SIG-M5 (cell line): ENCODE data around the gene ALPL.

Experiments used
- DNase-seq: peaks from one replicate; lab custom pipeline; 2025; lab: John Stamatoyannopoulos, UW

Gene ALPL

DNA sequence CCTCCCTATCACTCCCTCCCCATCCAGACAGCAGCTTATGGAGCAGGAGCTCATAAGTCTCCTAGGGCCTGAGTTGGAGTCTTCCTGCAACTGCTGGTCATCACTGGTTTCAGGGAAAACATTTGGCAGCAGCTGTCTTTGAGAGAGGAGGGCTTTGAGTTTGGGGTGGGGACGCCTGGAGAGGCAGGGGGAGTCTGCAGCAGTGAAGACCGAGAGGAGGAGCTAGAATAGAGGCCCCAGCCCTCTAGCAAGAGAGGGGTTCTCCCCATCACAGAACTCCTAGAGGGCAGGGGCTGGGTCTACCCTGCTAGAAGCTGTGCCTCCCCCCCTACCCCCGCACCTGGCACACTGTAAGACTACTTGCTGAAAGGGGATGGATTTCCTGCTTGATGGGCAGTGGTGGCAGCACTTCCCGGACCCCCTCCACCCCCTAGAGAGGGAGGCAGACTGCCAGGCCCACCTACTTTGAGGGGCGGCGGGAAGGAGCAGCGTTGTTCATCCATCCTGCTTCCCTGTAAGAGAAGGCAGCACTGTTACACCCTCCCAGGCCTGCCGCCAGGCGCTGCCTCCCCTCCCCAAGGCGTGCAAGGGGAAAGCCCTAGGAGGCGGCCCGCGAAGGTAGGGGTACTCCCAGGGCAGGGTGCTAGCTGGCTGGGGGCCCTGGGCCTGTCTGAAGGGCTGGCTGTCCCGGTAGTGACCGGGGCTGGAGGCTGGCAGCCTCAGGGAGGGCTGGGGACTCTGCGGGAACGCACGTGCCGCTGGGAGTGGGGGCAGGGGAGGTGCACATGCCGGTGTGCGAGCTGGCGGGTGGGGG is 109.5 kb downstream of the ALPL start:
- DNase-seq: no peak

DNA sequence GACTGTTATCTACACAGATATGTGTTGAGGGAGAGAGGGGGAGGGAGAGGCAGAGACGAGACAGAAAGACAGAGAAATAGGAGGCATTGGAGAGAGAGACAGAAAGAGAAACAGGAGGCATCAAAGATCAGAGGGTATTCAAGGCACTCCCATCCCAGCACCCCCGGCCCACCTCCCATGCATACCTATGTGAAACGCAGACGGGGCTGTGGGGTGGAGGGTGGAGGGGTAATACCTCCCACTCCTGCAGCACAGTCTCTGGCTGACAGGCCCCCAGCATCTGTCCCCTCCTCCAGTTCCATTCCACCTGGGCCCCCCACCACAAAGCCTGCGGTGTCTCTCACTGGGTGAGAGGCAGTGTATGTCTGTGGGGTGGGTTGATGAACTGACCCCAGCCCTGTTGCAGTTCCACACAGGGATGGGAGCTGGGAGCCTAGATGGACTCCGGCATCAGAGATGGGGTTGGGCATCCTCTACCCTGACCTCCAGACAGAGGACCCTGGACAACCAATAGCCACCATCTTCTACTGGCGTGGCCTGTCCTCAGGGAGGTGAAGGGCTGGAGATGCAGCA is 110.2 kb downstream of the ALPL start:
- DNase-seq: no peak

DNA sequence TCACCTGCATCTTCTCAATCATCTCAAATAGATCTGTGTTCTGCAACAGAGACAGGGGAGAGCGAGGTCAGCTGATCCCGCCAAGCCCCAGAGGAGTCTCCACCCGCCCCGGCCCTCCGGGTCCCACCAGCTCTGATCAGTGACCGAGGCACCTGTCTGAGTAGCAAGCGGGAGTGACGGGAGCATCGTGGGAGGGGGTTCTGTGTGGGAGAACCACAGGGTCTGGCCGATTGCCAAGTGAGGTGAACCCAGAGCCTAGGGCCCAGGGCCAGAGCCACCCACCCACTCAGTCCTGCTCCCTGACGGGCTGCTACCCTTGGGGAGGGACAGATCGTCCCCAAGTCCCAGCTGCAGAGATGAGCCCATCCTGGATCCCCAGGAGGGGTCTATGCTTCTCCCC is 110.8 kb downstream of the ALPL start:
- DNase-seq: no peak

DNA sequence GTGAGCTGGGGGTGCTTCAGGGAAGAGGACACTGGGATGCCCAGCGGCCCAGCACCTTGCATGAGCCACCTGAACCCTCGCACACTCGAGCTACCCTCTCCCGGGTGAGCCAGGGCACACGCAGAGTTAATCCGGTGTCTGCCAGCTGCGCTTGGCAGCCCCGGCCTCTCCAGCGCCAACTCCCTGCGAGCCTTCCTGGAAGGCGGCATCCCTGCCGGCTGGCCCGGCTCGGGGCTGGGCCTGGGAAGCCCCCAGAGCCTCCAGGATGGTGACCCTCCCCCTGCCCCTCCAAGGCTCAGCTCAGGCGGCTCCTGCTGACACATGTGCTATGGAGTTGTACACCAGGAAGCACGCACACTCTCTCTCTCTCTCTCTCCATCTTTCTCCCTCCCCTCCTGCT is 111.3 kb downstream of the ALPL start:
- no peak for DNase-seq

DNA sequence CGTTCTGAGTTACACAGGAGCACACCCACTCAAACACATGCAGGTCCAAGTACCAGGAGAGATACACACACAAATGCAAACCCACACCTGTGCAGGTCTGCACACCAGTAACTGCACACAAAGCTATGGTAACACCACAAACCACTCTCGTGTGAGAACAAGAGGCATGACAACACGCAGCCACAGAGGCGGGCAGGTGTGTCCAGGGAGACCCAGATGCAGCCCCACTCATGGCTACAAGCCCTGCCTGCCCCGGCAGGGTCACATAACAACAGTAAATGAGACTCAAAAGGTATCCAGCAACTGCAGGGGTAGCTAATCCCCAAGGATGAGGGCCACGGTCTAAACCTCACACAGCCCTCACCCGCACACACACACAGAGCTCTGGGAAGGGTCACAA is 111.8 kb downstream of the ALPL start:
- no peak for DNase-seq

DNA sequence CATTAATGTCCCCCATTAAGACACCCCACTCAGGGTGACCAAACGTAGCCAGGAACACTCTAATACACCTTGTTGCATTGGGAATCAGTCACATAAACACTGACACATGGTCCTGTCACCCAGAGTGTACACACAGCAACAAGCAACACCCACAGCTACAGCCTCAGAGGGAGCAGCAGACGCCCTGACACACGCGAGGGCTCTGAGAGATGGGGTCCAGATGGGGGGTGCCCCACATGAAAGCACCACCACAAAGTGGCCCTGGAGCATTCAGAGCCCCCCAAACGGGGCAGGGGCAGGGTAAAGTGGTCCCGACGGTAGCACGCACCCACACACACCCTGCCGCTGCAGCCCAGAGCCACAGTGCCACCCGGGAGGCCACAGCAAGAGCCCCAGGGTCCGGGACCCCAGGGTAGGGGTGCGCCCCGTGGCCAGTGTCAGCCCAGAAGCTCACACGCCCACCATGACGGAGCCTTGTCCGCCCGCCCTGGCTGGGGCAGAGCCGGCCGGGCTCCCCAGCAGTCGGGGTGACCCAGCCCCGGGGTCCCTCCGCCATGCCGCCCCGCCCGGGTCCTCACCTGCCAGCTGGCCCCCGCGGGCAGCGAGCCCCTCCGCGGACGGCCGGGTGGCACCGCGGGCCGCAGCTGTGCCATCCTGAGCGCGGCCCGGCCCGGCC is 112.7 kb downstream of the ALPL start:
- DNase-seq: no peak

DNA sequence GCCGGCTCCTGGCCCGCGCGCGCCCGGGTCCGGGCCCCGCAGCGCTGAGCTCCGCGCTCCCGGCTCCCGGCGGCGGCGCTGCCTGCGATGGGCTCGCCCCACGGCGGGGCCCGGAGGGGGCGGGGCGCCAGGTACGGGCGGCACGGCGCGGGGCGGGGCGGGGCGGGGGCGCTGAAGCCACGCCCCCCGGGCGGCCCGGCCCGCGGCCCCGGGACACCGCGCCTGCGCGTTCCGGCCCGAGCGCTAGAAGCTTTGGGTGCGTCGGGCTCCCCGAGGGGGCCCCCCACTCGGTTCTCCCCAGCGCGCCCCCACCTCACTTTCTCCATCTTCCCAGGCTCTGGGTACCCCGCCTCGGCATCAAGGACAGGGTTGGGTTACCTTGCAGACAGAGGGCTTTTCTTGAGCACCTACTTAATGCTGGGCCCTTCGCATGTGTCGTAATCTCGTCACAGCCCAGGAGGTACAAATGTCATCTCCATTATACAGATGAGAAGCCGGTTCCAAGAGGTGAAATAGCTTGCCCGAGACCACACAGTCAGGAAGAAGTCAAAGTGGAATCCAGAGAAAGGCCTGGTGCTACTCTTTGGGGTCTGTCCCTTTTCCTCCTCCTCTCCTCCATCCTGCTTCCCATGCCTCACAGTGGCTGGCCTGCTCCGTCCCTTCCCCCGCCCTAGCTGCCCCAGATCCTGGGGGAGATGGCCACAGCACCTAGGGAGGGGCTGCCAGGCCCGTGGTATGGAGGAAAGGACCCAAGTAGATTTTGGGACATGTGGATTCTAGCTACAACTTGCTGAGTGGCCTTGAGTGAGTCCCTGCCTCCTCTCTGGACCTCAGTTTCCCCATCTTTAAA is 113.5 kb downstream of the ALPL start:
- DNase-seq: no peak

DNA sequence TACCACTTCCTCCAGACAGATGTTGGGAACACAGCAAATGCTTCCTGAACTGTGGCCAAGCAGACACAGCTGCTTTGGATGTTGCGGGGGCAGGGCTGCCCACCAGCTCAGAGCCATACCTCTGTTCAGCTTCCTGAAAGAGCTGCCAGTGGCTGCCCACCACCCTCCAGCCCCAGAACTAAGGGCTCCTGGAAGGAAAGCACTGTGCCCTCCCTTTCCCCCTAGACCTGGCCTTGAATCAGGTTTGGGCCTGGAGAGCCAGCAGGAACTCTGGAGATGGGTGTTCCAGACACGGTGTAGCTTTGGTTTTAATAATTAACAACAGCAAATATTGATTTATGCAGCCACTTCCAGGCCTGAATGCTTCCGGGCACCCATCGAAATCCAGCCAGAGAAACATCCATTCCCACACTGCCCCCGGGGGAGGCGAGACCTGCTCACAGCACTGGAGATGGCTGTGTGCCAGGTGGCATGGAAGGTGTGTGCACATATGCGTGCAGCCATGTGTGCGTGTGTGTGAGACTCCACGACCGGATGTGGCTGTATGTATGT is 114.3 kb downstream of the ALPL start:
- no peak for DNase-seq

DNA sequence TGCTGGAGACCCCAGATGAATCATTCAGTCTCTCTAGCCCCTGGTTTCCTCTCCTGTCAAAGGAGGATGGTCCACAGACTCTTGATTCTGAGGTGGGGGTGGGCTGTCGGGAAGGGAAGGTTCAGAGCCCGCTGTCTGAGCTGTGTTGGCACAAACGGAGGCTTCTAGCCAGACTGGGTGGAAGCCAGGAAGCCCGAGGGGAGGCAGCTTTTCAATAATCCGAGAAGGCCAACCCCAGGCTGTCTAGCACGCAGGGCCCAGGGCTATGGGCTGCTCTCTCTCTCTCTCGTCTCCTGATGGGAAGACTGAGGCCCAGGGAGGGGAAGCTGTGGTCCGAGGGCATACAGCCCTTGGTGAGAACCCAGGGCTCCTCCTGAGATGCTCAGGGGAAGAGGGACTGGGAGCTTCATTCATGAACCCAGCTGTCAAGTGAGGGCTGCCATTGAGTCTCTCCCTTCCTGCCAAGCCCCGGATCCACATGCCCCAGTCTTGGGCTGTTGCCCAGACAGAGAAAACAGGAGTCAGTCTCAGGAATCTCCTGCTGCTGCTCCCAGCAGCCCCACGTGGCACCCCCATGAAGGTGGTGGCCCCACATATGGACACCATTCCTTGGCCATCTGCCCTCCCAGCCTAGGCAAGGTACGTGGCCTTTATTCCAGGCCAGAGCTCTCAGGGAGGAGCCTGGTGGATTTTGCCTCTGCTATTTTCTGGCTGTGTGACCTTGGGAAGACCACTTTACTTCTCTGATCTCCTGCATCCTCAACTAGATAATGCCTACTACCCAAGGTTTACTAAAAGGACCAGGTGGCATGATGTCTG is 115.6 kb downstream of the ALPL start:
- DNase-seq: no peak

DNA sequence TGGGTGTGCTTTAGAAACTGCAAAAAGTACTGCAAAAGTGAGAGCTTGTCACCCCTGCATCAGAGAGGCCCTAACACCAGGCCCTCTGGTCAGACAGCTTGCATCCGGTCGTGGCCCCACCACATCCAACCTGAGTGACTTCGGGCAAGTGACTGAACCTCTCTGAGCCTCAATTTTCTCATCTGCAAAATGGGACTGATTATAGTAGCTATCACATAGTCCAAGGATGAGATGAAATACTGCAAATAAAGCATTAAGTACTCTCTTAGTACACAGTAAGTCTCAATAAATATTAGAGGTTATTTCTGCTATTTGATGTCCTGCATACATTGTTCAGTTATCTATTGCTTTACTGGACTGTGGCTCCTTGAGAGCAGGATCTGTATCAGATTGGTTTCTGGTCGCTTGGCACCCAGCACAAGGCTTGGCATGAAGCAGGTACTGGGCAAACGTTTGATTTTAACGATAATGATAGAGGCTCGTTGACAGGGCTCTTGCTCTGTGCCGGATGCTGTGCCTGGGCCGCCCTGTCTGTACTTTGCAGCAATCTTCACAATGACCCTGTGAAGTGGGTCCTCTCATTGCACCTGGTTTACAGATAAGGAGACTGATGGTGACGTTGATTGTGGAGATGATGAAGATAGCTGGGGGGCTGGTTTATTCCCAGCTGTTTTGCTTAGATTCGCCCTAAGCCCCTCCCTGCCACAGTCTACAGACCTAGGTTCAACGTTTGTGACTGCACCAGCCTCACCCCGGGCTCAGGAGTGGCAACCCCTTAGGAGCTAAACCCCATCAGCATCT is 116.4 kb downstream of the ALPL start:
- no peak for DNase-seq

DNA sequence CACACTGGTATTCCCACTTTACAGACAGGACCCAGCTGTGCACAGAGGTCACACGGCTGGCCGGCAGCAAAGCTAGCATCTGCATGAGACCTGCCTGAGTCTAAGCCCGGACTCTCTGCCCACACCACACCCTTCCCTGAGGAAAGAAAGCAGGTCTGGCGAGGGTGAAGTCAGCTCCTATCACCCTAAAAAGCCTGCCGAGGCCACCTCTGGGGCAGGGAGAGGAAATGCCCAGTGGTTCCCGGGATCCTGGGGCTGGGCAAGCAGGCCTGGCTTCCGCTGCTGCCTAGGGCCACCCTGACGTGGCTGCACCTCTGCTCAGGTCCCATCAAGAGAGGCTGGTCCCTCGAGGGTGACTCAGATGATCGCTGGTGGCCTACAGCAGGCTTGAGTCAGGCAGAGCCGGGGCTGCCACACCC is 117.7 kb downstream of the ALPL start:
- no peak for DNase-seq
